ENCODE measurements around the gene SF3B4.
A peak's percentile ranks its signal among the peaks of the same experiment; 100 is the strongest.

SF3B4 gene

GRCh38 chr1:149906570-149907075 is 21.0 kb downstream of the SF3B4 start:
- no peaks in the 10 kb centered on the region for H3K4me1 ChIP-seq (ENCODE audit: insufficient read depth, low read length, severe bottlenecking)
- no peak for TF ChIP-seq EZH2 (IDR thresholded peaks at IDR 0.05; ENCODE audit: borderline replicate concordance, low read length)
- no peak overlapping the region for H3K9ac ChIP-seq (ENCODE audit: low read length)
- H3K27me3 ChIP-seq (ENCODE audit: insufficient read depth, low read length) = peaks cover 9% of the 10 kb centered on the region; the same call in 1 of the 2 replicates
- H3K4me3 ChIP-seq (ENCODE audit: low read depth, low read length, poor library complexity, severe bottlenecking) = no peak overlapping the region
- no peak overlapping the region for H2AFZ ChIP-seq (ENCODE audit: low read length)
- no peaks in the 10 kb centered on the region for H3K9me2 ChIP-seq (ENCODE audit: low read depth, low read length)
- H3F3A ChIP-seq (ENCODE audit: insufficient read depth, low read length) = no peaks in the 10 kb centered on the region
- H3K4me2 ChIP-seq (ENCODE audit: low read length) = no peak overlapping the region
- H3K79me2 ChIP-seq (ENCODE audit: insufficient read depth, low read length) = no peaks in the 10 kb centered on the region
- no peaks in the 10 kb centered on the region for H3K9me3 ChIP-seq (ENCODE audit: low read length)
- H4K20me1 ChIP-seq (ENCODE audit: insufficient read depth, low read length) = no peaks in the 10 kb centered on the region
- no peak overlapping the region for H3K27ac ChIP-seq (ENCODE audit: low read depth, low read length, poor library complexity, severe bottlenecking)
- no peaks in the 10 kb centered on the region for H3K36me3 ChIP-seq (ENCODE audit: insufficient read depth, low read length)

GRCh38 chr1:149903836-149904491 is 23.6 kb downstream of the SF3B4 start:
- Histone ChIP-seq H3F3A (ENCODE audit: insufficient read depth, low read length) (no peaks in the 10 kb centered on the region), H3K4me2 (ENCODE audit: low read length) (no peak overlapping the region), H3K27me3 (ENCODE audit: insufficient read depth, low read length) (no peaks in the 10 kb centered on the region), H3K9me2 (ENCODE audit: low read depth, low read length) (no peaks in the 10 kb centered on the region), H3K4me1 (ENCODE audit: insufficient read depth, low read length, severe bottlenecking) (peaks cover 12% of the 10 kb centered on the region), H2AFZ (ENCODE audit: low read length) (no peak overlapping the region), H3K9ac (ENCODE audit: low read length) (no peak overlapping the region), H3K79me2 (ENCODE audit: insufficient read depth, low read length) (no peaks in the 10 kb centered on the region), H3K36me3 (ENCODE audit: insufficient read depth, low read length) (no peaks in the 10 kb centered on the region), H3K27ac (ENCODE audit: low read depth, low read length, poor library complexity, severe bottlenecking) (no peak overlapping the region), H3K4me3 (ENCODE audit: low read depth, low read length, poor library complexity, severe bottlenecking) (no peak overlapping the region), H3K9me3 (ENCODE audit: low read length) (no peaks in the 10 kb centered on the region), H4K20me1 (ENCODE audit: insufficient read depth, low read length) (no peaks in the 10 kb centered on the region)
- no peak for TF ChIP-seq CTCF (IDR thresholded peaks at IDR 0.05; ENCODE audit: low read length)
- no peak for TF ChIP-seq EZH2 (IDR thresholded peaks at IDR 0.05; ENCODE audit: borderline replicate concordance, low read length)

- Histone ChIP-seq H3K36me3 (ENCODE audit: insufficient read depth, low read length) (no peaks in the 10 kb centered on the region; the same call in 1 of the 2 replicates), H3K4me2 (ENCODE audit: low read length) (peak within 1 kb of the TSS; percentile 78), H3K4me1 (ENCODE audit: insufficient read depth, low read length, severe bottlenecking) (peaks cover 12% of the 10 kb centered on the region), H2AFZ (ENCODE audit: low read length) (peak within 1 kb of the TSS; percentile 77), H3K9ac (ENCODE audit: low read length) (peak within 1 kb of the TSS; percentile 70), H3K4me3 (ENCODE audit: low read depth, low read length, poor library complexity, severe bottlenecking) (peak within 1 kb of the TSS; percentile 68), H3K9me3 (ENCODE audit: low read length) (no peaks in the 10 kb centered on the region), H3K27me3 (ENCODE audit: insufficient read depth, low read length) (no peaks in the 10 kb centered on the region), H3F3A (ENCODE audit: insufficient read depth, low read length) (no peaks in the 10 kb centered on the region), H4K20me1 (ENCODE audit: insufficient read depth, low read length) (no peaks in the 10 kb centered on the region), H3K27ac (ENCODE audit: low read depth, low read length, poor library complexity, severe bottlenecking) (no peak within 1 kb of the TSS), H3K79me2 (ENCODE audit: insufficient read depth, low read length) (no peaks in the 10 kb centered on the region), H3K9me2 (ENCODE audit: low read depth, low read length) (no peaks in the 10 kb centered on the region)
- TF ChIP-seq EZH2 (IDR thresholded peaks at IDR 0.05; ENCODE audit: borderline replicate concordance, low read length) = no peak
- TF ChIP-seq CTCF (IDR thresholded peaks at IDR 0.05; ENCODE audit: low read length) = no peak
Measured at GRCh38 chr1:149899460-149900284, 27.9 kb downstream of the SF3B4 start, which contains the start of gene BOLA1. BOLA1 (plus strand) TSS chr1:149899568; CDS start chr1:149900060, 492 bp downstream.

All from OCI-LY1 (cell line).